SKM-1 (cell line): ENCODE results near the gene RNF7.
"Not testable (repeated sequence)": the region's sequence is repeated elsewhere in the genome, so short reads cannot be mapped to it uniquely, and the experiment has no call there.

ENCODE experiments used
- DNase-seq: peaks from one replicate; lab custom pipeline; 2025; ENCODE audit not compliant: unreplicated experiment; lab: John Stamatoyannopoulos, UW

Gene RNF7

DNA sequence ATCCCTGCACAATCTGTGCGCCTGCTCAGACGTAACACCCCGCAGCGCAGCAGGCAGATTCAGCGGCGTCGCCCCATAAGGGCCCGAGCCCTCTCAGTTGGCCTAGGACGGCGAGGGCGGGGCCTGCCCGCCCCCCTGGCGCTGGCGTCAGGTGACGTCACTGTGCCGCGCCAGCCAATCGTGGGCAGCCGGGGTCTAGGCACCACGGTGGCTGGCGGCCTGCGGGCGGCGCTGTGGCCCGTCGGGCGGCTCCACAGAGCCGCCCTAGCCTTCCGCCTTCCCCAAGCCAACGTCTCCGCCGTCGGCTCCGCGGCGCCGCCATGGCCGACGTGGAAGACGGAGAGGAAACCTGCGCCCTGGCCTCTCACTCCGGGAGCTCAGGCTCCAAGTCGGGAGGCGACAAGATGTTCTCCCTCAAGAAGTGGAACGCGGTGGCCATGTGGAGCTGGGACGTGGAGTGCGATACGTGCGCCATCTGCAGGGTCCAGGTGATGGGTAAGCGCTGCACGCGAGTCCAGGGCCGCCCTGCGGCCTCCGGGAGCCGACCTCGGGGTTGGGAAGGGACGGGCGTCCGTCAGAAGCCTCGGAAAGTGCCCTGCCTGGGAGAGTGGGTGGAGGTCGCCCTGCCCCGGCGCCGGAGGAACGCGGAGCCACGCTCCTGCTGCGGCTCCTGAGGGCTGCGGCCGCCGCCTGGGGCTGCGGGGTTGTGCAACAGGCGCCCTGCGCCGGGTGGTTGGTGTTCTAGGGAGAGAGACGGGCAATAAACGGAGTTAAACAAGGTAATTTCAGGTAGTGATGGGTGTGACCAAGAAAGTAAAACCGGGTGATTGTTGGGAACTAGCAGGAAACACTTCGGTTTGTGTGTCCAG is at the start of gene RNF7:
RNF7 (plus strand) TSS at position 277 of the 869 bp plus-strand sequence; CDS start at position 321, 44 bp downstream.
- DNase-seq, result peak; percentile 78

- peak; percentile 93 for DNase-seq
These were observed 47.5 kb upstream of the RNF7 start for GRCh38 chr3:141690431-141691072.

DNA sequence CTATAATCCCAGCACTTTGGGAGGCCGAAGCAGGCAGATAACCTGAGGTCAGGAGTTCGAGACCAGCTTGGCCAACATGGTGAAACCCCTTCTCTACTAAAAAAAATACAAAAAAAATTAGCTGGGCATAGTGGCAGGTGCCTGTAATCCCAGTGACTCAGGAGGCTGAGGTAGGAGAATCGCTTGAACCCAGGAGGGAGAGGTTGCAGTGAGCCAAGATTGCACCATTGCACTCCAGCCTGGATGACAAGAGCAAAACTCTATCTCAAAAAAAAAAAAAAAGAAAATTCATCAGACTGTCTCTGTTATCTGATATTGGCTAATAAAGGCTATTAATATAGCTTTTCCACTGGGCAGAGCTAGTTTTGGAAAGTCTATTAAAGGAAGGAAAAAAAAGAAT is 46.6 kb upstream of the RNF7 start:
- not testable (repeated sequence) for DNase-seq

DNA sequence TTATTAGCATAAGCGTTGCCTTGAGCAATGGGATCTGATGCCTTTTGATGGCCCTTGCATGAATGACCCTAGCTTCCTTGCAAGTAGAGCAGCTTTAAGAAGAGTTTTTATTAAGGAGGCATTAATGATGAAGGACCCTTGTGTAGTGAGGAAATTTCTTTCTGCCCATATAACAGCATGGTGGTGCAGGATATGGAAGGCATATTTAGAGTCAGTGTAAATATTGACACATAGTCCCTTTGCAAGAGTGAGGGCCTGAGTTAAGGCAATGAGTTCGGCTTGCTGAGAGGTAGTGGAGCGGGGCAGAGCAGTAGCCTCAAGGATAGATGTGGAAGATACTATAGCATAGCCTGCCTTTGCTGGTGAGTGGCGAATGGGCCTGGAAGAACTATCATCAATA is 45.1 kb upstream of the RNF7 start:
- not testable (repeated sequence) for DNase-seq

- no peak for DNase-seq
These were observed 38.8 kb upstream of the RNF7 start for GRCh38 chr3:141699324-141699723.

- no peak for DNase-seq
These were observed 38.2 kb upstream of the RNF7 start for GRCh38 chr3:141699897-141700296.

DNA sequence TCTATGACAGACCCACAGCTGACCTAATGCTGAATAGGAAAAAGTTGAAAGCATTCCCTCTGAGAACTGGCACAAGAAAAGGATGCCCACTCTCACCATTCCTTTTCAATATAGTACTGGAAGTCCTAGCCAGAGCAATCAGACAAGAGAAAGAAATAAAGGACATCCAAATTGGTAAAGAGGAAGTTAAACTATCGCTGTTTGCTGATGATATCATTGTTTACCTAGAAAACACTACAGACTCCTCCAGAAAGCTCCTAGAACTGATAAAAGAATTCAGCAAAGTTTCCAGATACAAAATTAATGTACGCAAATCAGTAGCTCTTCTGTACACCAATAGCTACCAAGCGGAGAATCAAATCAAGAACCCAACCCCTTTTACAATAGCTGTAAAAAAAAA is 34.7 kb upstream of the RNF7 start:
- not testable (repeated sequence) for DNase-seq

DNA sequence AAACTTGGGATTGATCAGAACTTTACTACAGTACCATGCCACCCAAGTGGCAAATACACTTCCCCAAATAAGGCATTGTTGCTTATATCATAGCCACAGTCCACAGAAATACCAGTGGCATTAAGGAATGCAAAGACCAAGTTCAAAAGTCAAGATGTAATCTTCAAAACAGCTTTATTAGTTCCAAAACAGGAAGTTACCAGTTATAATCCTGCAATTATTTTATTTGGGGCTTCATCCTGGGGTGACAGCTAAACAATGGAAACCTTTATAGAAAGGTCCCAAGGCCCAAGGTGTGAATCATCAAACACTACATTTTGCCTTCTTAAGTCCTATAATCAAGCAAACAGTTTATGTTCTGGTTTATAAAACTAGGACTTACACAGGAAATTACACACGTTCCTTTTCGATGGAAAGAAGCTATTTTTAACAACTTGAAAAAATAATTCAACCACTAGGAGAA is 30.3 kb upstream of the RNF7 start:
- DNase-seq, result no peak

- peak; percentile 61 for DNase-seq
These were observed 29.7 kb upstream of the RNF7 start for GRCh38 chr3:141708367-141708766.

DNA sequence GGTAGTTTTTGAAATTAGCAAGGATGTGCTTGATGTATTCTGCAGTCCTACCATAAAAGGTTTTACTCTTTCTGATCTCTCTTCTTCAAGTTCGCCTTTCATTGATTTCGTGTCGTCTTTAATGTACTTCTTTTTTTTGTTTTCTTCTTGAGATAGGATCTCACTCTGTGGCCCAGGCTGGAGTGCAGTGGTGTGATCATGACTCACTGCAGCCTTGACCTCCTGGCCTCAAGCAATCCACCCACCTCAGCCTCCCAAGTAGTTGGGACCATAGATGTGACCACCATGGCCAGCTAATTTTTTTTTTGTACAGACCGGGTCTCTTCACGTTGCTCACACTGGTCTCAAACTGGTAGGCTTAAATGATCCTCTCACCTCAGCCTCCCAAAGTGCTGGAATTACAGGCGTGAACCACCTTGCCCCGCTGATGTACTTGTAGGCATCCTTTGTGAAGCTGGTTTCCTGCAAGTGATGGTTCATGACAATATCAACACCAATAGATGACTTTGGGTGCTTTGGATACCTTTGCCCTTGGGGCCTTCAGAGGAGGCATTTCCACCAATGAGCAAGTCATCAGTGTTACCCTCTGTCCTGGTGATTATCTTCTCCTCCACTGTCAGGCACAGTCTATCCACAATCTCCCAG is 28.9 kb upstream of the RNF7 start:
- DNase-seq, result no peak

DNA sequence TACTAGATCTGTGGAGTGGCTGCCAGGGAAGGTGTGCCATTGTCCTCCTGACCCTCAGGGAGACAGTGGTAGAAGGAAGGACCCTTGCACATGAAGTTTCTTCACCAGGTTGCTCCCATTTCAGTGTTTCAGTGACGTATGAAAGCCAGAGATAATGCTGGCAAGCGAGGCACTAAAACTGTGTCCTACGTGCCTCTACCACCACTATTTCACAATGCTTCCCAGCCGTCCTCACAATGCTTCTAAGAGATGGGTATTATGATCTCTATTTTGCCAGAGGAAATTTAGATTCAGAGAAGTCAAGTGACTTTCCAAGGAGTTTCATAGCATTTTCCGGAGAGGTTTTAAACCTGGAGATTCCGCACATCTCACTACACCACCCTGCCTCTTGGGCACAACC is 28.0 kb upstream of the RNF7 start:
- DNase-seq, result no peak

DNA sequence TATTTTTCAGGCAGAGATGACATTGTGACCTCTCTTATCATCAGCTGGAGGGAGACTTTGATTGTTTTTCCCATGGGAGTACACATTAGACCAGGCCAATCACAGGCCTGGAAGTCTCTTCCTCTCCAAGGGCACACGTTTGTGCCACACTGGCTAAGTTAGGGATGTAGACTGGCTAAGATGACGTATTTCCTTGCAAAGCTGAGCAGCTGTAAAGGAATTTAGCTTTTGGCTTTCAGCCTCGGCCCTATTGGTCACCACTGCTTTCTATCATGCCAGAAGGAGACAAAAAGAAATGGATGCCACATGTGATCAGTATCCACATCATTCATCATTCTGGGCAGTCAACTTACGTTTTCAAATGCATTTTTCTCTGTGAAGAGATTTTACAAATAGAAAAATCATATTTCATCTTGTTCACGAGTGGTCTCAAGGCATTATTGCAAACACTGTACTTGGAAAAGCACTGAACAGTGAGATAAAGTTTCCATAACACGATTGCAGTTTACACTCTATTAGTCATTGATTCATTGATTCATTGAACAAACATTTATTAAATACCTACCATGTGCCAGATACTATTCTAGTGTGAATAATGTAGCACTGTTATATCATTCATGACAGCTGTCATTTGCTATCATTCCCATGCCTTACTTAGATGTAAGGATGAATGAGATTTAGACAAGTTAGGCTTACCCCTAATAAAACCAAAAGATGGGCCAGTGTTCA is 27.0 kb upstream of the RNF7 start:
- no peak for DNase-seq

- DNase-seq, result no peak
These were observed 23.4 kb upstream of the RNF7 start for GRCh38 chr3:141714671-141715070.

- no peak for DNase-seq
These were observed 16.0 kb upstream of the RNF7 start for GRCh38 chr3:141722081-141722480.

GRCh38 chr3:141722648-141723047 is 15.4 kb upstream of the RNF7 start:
- no peak for DNase-seq

- DNase-seq, result no peak
These were observed 14.8 kb upstream of the RNF7 start for GRCh38 chr3:141723255-141723654.

DNA sequence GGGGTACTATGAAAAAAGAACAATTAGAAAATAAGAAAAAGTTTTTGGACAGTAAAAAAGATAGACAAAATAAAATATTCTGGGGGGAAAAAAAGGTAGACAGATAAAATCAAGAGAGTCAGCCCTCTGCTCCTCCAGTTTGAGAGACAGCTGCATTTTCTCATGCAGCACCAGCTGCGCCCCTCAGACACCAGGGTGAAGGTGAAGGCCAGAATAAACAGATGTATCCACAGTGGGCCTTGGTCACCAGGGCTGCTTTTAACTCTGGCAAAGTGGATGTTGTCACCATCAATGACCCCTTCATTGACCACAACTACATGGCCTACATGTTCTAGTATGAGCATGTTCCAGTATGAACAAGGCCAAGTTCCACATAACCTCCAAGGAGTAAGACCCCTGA is 13.9 kb upstream of the RNF7 start:
- no peak for DNase-seq

- no peak for DNase-seq
These were observed 13.1 kb upstream of the RNF7 start for GRCh38 chr3:141725036-141725435.

- DNase-seq, result no peak
These were observed 11.6 kb upstream of the RNF7 start for GRCh38 chr3:141726483-141726882.

GRCh38 chr3:141728355-141728892 is 9.7 kb upstream of the RNF7 start:
- DNase-seq, result no peak

- no peak for DNase-seq
These were observed 8.9 kb upstream of the RNF7 start for GRCh38 chr3:141729240-141729639.
